ENCODE measurements around the gene CRTC1. TPM values are rescaled to one million over a fixed set of nuclear protein-coding genes. Genes with fewer than 3 reads are reported as not detected.

CRTC1 gene
- total RNA-seq, 1 donor from 2014 or later: 2.3 TPM

DNA sequence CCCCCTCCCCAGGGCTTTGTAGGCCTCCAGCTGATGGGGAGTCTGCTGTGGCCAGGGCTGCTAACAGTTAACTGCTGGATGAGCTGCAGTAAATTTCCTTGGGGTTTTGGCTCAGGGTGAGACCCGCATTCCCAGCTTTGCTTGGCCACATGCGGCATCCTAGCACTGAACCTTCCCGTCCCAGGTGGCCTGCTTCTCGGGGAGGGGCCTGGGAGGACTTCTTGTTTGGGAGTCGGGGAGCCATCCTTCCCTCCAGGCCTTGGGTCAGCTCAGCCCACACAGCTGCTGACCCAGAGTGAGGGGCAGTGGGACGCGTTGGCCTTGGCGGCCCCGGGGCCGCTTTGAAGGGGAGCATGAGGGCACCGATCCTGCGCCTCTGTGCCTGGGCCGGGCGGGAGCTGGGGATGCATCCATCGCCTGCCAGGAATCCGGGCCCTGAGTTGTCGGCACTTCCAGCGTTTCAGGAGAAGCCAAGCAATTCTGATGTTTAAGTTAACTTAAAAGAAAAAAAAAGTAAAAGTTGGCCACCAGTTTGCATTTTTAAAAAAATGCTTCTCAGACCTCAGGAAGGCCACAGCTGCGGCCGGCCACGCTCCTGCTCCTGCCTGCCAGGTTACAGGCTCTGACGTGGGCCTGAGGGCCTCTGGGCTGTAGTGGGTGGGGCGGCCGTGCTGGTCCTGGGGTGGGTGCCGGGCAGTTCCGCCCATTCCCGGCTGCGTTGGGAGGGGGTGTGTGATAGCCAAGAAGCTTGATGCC is 27.7 kb downstream of the CRTC1 start:
- TF ChIP-seq, protein P1, sequence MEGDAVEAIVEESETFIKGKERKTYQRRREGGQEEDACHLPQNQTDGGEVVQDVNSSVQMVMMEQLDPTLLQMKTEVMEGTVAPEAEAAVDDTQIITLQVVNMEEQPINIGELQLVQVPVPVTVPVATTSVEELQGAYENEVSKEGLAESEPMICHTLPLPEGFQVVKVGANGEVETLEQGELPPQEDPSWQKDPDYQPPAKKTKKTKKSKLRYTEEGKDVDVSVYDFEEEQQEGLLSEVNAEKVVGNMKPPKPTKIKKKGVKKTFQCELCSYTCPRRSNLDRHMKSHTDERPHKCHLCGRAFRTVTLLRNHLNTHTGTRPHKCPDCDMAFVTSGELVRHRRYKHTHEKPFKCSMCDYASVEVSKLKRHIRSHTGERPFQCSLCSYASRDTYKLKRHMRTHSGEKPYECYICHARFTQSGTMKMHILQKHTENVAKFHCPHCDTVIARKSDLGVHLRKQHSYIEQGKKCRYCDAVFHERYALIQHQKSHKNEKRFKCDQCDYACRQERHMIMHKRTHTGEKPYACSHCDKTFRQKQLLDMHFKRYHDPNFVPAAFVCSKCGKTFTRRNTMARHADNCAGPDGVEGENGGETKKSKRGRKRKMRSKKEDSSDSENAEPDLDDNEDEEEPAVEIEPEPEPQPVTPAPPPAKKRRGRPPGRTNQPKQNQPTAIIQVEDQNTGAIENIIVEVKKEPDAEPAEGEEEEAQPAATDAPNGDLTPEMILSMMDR (IDR thresholded peaks at IDR 0.05; ENCODE audit: insufficient read depth, low read length, poor library complexity, severe bottlenecking): no peak
- Histone ChIP-seq H3K4me3 (ENCODE audit: low read depth, low read length) (no peak overlapping the region), H3K27me3 (ENCODE audit: control insufficient read depth, insufficient read depth, low read length) (no peaks in the 10 kb centered on the region), H3K36me3 (ENCODE audit: control insufficient read depth, insufficient read depth, low read length) (no peaks in the 10 kb centered on the region)
- no peak for DNase-seq (ENCODE audit: low read depth)

DNA sequence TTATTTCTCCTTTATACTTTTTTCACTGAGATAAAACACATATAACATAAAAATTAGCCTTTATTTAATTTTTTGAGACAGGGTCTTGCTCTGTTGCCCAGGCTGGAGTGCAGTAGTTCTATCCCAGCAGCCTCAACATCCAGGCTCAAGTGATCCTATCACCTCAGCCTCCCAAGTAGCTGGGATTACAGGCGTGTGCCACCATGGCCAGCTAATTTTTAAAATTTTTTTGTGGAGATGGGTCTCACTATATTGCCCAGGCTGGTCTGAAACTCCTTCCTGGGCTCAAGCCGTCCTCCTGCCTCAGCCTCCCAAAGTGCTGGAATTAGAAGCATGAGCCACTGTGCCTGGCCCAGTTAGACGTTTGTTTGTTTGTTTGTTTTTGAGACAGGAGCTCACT is 28.4 kb downstream of the CRTC1 start:
- H3K27me3 ChIP-seq (ENCODE audit: control insufficient read depth, insufficient read depth, low read length): no peaks in the 10 kb centered on the region
- no peaks in the 10 kb centered on the region for H3K36me3 ChIP-seq (ENCODE audit: control insufficient read depth, insufficient read depth, low read length)
- TF ChIP-seq, protein P1 (IDR thresholded peaks at IDR 0.05; ENCODE audit: insufficient read depth, low read length, poor library complexity, severe bottlenecking): no peak
- no peak overlapping the region for H3K4me3 ChIP-seq (ENCODE audit: low read depth, low read length)
- no peak for DNase-seq (ENCODE audit: low read depth)

- H3K27me3 ChIP-seq (ENCODE audit: control insufficient read depth, insufficient read depth, low read length): no peaks in the 10 kb centered on the region
- no peak overlapping the region for H3K4me3 ChIP-seq (ENCODE audit: low read depth, low read length)
- TF ChIP-seq, protein P1 (IDR thresholded peaks at IDR 0.05; ENCODE audit: insufficient read depth, low read length, poor library complexity, severe bottlenecking): no peak
- no peak for DNase-seq (ENCODE audit: low read depth)
- no peaks in the 10 kb centered on the region for H3K36me3 ChIP-seq (ENCODE audit: control insufficient read depth, insufficient read depth, low read length)
Observed at GRCh38 chr19:18712981-18713380, 29.5 kb downstream of the CRTC1 start.

- H3K36me3 ChIP-seq (ENCODE audit: control insufficient read depth, insufficient read depth, low read length): no peaks in the 10 kb centered on the region
- no peaks in the 10 kb centered on the region for H3K27me3 ChIP-seq (ENCODE audit: control insufficient read depth, insufficient read depth, low read length)
- no peak overlapping the region for H3K4me3 ChIP-seq (ENCODE audit: low read depth, low read length)
- DNase-seq (ENCODE audit: low read depth): no peak
- TF ChIP-seq, protein P1 (IDR thresholded peaks at IDR 0.05; ENCODE audit: insufficient read depth, low read length, poor library complexity, severe bottlenecking): no peak
Observed at GRCh38 chr19:18713550-18714117, 30.2 kb downstream of the CRTC1 start.

GRCh38 chr19:18715416-18715815 is 31.9 kb downstream of the CRTC1 start:
- TF ChIP-seq, protein P1 (IDR thresholded peaks at IDR 0.05; ENCODE audit: insufficient read depth, low read length, poor library complexity, severe bottlenecking): no peak
- Histone ChIP-seq H3K4me3 (ENCODE audit: low read depth, low read length) (no peak overlapping the region), H3K36me3 (ENCODE audit: control insufficient read depth, insufficient read depth, low read length) (no peaks in the 10 kb centered on the region), H3K27me3 (ENCODE audit: control insufficient read depth, insufficient read depth, low read length) (no peaks in the 10 kb centered on the region)
- no peak for DNase-seq (ENCODE audit: low read depth)

Measured in kidney epithelial cell (primary cell).